ENCODE results near the gene BMAL1.

The BMAL1 gene

DNA sequence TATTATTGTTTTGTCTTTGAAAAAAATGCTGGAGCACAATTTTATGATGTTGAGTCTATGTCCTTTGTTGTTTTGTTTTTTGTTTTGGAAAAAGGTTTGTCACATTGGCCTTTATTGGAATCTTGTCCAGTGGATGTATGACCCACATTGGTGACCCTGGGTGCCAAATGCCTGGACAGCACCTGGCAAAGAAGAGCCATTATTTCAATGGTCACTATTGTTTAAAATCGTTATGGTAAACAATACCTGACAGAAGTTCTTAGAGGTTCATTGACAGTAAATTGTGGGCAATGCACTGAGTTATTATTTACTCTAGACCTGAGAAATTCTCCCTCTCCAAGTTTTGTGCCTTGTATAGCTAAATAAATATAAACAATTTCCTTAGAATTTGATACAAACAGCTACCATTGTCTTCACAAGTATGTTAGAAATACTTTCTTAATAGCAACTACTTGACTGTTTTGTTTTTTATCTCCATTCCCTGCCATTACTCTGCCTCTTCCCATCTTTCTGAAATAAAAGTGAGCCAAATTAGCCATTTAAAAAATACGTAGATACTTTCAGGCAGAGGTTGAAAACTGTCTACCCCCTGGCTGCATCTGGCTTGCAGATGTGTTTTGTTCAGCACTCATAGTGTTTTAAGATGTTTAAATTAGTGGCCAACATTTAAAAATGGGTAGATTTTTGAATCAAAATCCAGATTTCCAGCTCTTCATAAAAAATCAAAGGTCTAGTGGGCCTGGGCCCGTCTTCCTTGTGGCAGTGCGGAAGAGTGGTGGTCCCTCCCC is 39.9 kb downstream of the BMAL1 start:
- no peak for TF ChIP-seq CTCF (IDR thresholded peaks at IDR 0.05; ENCODE audit: extremely low read depth, insufficient read depth, missing control alignments)
- in situ Hi-C loops (cut with MboI; ENCODE audit: low pct_unique_long_range_greater_than_20kb, low sequenced_read_pairs, unreplicated experiment): no loop called here
- DNase-seq (ENCODE audit: low spot score): no peak

GRCh38 chr11:13318498-13319295 is 41.1 kb downstream of the BMAL1 start:
- no peak for TF ChIP-seq CTCF (IDR thresholded peaks at IDR 0.05; ENCODE audit: extremely low read depth, insufficient read depth, missing control alignments)
- in situ Hi-C loops (cut with MboI; ENCODE audit: low pct_unique_long_range_greater_than_20kb, low sequenced_read_pairs, unreplicated experiment): no loop called here
- peak; percentile 39 for DNase-seq (ENCODE audit: low spot score)

DNA sequence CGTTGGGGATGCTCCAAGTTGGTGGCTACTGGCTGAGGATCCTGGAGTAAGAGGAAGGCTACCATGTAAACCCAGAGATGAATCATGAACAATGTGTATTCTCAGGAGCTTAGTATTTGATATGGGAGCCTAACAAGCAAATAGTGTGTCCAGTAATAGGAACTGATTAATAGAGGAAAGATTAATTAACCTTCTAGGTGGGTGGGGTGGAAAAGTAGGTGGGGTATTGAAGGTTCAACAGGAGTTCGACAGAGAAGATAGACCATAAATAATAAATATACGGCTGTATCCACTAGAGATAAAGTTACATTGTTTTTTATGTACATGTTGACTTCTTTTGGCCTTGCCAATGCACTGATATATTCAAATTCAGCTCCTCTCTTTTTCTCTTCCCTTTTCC is 43.1 kb downstream of the BMAL1 start:
- in situ Hi-C loops (cut with MboI; ENCODE audit: low pct_unique_long_range_greater_than_20kb, low sequenced_read_pairs, unreplicated experiment): no loop called here
- no peak for TF ChIP-seq CTCF (IDR thresholded peaks at IDR 0.05; ENCODE audit: extremely low read depth, insufficient read depth, missing control alignments)
- DNase-seq (ENCODE audit: low spot score): no peak

- no peak for DNase-seq (ENCODE audit: low spot score)
These were observed 43.8 kb downstream of the BMAL1 start for GRCh38 chr11:13321431-13321830.

DNA sequence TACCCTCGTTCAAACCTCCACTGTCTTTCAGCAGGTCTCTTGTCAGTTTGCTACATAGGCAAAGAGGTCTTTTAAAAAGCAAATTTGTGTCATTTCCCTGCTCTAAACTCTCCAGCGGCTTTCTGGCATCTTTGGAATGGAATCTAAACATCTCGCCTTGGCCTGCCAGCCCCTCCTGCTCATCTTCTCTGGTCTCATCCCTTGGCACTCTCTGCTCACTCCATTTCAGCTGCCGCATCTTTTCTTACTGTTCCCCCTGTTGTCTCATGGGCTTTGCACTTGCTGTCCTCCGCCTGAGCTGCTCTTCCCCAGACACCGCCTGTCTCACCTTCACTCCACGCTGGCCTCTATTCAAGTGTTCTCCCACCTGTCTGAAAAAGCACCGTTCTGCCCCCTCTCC is 46.6 kb downstream of the BMAL1 start:
- DNase-seq (ENCODE audit: low spot score): no peak
- TF ChIP-seq CTCF (IDR thresholded peaks at IDR 0.05; ENCODE audit: extremely low read depth, insufficient read depth, missing control alignments): no peak
- in situ Hi-C loops (cut with MboI; ENCODE audit: low pct_unique_long_range_greater_than_20kb, low sequenced_read_pairs, unreplicated experiment): no loop called here

More at GRCh38 chr11:13321431-13321830, 43.8 kb downstream of the BMAL1 start:
- TF ChIP-seq CTCF (IDR thresholded peaks at IDR 0.05; ENCODE audit: extremely low read depth, insufficient read depth, missing control alignments): no peak
- in situ Hi-C loops (cut with MboI; ENCODE audit: low pct_unique_long_range_greater_than_20kb, low sequenced_read_pairs, unreplicated experiment): no loop called here

GRCh38 chr11:13324709-13325108 is 47.1 kb downstream of the BMAL1 start:
- no peak for DNase-seq (ENCODE audit: low spot score)
- in situ Hi-C loops (cut with MboI; ENCODE audit: low pct_unique_long_range_greater_than_20kb, low sequenced_read_pairs, unreplicated experiment): loop anchor here (25.0 kb wide), 2 partner anchors 87 to 362 kb away; no protein-coding TSS in a partner anchor
- TF ChIP-seq CTCF (IDR thresholded peaks at IDR 0.05; ENCODE audit: extremely low read depth, insufficient read depth, missing control alignments): no peak
